UCSD-AML1 (cell line): ENCODE results near the gene MYL12B.
"Not testable (repeated sequence)": the region's sequence is repeated elsewhere in the genome, so short reads cannot be mapped to it uniquely, and the experiment has no call there.

Source experiments
- DNase-seq: peaks from one replicate; lab custom pipeline; 2025; ENCODE audit not compliant: unreplicated experiment; lab: John Stamatoyannopoulos, UW

Gene MYL12B

DNA sequence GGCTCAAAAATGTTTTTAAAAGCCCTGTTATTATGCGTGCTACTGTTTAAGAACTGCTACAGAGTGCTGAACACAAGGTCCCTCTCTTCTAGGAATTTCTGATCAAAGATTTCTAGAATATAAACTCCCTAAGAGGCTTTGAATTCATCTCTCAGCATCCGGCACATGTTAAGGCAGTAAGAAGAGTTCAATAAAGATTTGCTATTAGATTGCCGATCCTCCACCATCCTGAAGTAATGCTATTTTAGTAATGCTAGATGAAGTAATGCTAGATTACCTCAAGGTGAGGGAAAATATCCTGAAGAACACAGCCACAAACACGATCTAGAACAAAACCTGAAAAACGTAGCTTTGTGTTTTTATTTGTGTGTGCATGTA is 949 bp upstream of the MYL12B start:
- no peak for DNase-seq

DNA sequence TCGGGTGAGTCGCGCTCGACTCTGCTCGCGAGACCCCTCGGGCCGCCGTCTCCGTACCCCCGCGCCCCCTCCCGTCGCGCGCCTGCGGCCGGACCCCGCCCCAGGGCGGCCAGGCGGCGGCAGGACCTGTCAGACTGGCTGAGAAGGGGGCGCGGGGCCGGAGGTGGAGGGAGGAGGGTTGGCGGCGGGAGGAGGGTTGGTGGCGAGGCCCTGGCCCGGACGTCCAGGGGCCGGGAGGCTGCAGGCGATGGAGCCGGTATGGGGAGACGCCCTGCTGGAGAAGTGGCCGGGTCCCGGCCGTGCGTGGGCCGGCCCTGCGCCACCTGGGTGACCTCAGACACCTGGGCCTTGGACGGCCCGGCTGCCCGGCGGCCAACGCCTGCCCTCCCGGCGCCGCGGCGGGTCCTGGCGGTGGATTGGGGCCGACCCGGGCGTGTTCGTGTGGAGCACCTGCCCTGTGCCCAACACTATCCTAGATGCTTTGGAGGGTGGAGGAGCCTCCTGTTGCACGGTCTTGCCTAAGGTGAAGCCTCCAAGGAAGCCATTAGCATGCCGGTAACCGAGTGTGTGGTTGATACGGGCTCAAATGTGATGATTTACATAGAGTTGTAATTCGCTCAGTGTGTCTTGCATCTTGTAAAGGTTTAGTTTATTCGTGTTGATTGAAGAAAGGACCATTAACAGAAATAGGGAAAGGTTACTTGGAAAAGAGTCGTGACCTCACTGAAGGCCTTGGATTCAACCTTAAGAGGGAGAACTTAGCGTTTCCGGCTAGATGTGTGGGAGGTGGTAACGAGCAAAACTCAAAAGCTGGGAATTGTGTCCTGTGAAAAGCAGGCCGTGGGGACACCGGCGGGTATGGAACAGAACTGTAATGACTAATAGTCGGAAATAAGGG is 550 bp downstream of the MYL12B start:
- DNase-seq: no peak

- no peak for DNase-seq
Observed at GRCh38 chr18:3263132-3263700, 1.3 kb downstream of the MYL12B start.

- no peak for DNase-seq
Observed at GRCh38 chr18:3264362-3264761, 2.4 kb downstream of the MYL12B start.

DNA sequence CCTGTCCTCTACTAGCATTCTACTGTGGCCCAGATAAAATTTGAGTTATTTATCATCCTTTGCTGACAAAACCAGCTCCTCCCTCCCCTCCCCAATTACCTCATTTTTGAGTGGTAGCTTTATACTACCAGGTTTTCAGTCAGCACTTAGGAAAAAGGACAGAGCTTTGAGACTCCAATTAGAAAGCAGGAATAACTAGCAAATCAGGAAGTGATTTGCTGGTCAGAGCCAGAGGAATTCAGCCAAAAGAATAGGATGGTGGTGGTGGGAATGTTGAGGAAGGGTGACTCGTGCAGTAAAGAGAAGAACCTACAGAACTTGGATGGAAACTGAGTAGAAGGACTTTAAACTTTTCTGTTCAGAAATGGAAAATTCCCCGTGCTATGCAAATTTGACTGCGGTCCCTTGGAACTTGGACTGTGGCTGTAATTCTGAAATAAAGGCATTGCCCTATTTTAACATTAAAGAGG is 3.7 kb downstream of the MYL12B start:
- no peak for DNase-seq

- no peak for DNase-seq
Observed at GRCh38 chr18:3266062-3266608, 4.2 kb downstream of the MYL12B start.

DNA sequence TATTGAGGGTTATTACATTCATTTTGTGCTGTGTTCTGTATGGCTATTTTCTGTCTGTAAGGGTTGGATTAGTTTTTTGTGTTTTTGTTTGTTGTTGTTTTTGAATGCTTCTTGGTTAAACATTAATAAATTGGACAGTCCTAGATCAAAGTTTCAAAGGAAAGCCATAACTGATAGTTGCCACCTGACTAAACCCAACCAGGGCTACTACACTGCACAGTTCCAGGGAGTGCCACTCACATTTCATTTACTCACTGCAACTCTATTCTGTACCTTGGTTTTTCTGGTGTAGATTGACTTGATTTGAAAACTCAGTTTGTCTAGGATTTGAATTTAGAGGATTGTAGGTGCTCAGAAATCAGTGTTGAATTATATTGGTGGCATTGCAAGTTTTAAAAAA is 6.4 kb downstream of the MYL12B start:
- no peak for DNase-seq

DNA sequence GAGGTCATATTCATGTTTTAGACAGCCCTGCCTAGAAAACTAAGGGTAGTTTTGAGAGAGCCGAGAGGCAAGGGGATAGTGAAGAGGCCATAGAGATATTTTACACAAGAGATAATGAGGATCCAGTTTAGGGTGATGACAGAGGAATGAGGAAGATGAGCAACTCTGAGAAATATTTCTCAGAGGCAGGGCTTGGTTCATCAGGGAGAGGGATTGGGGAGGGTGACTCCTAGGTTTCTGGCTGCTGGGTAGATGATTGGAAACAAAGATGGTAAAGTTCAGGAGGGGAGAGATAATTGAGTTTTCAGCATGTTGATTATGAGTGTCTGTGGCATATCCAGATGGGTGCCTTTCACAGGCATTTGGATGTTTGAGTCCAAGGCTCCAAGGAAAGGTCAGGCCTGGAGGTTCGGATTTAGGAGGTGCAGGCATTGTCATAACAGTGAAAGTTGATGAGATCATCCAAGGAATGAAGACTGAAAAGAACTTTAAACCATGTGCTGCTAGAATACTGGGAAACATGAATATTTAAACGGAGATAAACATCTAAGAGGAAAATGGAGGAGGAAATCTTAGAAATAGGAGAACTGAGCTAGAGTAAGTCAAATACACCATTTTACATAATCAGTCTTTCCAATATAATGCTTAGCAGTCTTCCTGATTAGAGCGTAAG is 7.4 kb downstream of the MYL12B start:
- no peak for DNase-seq

- no peak for DNase-seq
Observed at GRCh38 chr18:3269914-3270299, 8.0 kb downstream of the MYL12B start.

DNA sequence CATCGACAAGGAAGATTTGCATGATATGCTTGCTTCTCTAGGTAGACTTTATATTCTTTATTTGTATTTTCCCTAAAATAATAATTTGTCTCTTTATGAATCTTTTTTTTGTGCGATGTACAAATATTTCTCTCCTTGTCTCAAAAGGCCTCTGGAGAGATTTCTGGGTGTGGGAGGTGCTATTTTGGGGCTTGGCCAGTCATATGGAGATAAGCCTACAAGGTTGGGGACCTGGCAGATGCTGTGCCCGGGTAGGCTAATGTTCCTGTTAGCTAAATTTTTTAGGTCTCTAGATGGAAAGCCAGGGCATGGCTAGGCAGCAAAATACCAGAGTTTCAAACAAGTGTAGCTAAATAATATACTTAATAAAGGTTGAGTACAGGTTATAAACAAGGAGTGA is 11.1 kb downstream of the MYL12B start:
- DNase-seq: no peak

DNA sequence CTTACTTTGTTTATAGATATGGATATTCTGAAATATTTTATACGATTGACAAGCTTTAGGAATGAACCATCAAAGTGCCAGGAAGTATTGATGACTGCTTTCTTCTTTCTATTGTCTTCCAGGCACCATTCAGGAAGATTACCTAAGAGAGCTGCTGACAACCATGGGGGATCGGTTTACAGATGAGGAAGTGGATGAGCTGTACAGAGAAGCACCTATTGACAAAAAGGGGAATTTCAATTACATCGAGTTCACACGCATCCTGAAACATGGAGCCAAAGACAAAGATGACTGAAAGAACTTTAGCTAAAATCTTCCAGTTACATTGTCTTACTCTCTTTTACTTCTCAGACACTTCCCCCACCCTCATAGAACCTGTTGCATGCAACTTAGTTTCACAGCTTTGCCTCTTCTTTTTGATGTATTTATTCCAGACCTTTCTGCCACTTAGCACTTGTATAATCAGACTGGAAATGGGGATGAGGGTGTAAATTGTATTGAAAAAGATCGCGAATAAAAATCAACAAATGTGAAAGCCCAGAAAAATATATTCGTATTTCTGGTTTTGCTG is 15.8 kb downstream of the MYL12B start:
- not testable (repeated sequence) for DNase-seq

- no peak for DNase-seq
Observed at GRCh38 chr18:3279201-3280185, 17.6 kb downstream of the MYL12B start.

DNA sequence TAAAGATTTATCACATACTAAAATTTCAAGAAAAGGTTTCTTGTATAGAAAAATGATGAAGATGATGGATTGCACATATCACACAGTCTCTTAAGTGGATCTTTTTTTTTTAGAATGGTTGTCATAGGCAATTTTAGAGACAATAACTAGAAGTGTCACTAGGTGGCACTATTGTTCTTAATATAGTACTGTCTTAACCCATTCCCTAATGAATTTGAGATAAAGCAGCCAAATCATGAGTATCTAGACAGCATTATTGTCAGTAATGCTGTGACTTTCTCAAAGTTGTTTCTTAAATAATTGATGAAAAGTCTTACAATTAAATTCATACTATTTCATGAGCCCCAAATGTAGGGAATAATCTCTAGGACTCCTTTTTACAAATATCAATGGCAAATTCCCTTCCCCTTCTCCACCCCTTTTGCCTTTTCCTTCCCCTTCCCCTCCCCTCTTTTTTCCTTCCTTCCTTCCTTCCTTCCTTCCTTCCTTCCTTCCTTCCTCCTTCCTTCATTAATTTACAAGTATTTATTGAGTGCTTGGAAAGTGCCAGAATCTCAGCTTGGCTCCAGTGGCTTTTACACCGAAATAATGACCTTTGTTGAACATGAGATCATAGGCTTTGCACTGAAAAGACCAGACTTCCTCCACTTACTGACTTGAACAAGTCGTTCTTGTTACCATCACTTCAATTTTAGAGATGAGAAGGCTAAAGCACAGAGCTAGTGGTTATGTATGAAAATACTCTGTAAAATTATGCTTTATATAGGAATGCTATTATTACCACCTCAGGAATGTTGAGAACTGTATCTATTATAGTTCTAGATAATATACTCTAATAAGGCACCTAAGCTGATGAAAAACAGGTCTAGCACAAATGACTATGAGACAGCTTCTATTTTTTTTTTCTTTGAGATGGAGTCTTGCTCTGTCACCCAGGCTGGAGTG is 19.8 kb downstream of the MYL12B start:
- no peak for DNase-seq

DNA sequence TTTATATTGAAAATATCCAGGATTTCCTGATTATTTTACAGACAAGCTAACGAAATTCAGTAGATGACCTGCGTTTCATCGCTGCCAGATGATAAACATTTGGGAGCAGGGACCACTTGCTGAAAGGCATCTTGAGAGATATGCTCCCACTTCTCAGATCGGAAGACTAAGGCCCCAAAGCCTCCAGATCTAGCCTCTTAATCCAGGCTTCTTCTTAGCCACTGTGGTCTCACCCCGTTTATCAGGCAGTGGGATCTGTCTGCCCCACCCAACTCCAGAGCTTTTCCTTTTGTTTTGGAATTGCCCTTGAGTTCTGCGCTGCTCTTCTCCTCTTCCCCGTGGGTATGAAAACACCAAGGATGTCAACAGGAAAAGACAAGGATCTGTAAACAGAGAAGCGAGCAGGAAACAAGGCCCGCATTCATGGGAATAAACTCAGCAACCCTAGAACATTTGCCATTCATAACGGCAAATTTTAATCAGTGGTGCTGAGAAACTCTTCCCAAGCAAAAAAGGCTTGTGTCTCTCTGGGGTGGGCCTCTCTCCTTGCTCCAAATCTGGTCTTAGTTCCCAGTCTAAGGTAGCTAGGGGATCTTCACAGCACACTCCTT is 21.4 kb downstream of the MYL12B start:
- DNase-seq: no peak

DNA sequence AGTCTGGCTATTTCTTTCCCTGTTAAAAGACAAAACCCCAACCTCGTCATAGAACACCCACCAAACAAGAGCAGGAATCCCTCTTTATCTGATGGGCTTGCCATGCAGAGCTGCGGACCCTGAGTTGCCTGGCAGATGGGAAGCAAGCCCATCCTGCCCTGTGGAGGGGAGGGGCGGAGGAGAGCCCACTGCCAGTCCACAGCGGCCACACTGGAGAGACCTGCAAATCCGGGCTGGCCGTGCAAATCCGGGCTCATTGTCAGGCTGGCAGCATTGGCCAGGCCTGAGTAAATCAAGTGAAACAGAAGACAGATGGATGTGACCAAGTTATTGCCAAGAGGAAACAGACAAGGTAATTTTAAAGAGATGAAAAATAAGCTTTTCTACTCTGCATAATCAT is 22.0 kb downstream of the MYL12B start:
- DNase-seq: no peak

GRCh38 chr18:3284501-3284900 is 22.6 kb downstream of the MYL12B start:
- no peak for DNase-seq

- no peak for DNase-seq
Observed at GRCh38 chr18:3286159-3286558, 24.2 kb downstream of the MYL12B start.

DNA sequence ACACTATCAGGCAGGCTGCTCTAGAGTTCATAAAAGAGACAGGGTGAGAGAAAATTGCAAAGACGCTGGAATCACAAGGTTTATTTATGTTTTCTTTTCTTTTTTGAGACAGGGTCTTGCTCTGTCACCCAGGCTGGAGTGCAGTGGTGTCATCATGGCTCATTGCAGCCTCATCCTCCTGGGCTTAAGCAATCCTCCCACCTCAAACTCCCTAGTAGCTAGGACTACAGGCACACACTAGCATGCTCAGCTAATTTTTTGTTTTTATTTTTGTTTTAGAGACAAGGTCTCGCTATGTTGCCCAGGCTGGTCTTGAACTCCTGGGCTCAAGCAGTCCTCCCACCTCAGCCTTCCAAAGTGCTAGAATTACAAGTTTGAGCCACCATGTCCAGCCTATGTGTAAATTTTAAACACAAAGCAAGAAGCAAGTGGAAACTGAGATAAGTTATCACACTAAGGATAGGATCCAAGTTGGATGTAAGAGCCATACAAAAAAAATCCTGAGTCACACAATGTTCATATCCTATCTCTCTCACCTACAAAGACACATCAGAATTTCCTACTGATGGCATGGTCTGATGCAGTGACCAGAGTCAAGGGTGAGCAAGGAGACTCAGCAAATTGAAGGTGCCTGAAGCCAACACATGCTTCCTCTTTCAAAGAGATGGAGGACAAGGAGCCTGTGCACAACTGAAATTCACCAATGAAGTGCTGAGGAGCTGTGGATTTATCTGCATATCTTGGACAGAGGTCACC is 31.4 kb downstream of the MYL12B start:
- DNase-seq: no peak
